Panc1 (cell line): ENCODE results near the gene PRPF40A. TPM values are rescaled to one million over a fixed set of nuclear protein-coding genes. Genes with fewer than 3 reads are reported as not detected.

ENCODE experiments used
- ATAC-seq: fragments of 200-7000 bp; cut with Tn5 transposase; 2 replicates; pipeline ENCODE4 v1.9.1; 2020; ENCODE audit warnings: mild to moderate bottlenecking, moderate library complexity
- BruUV-seq: library from RNA; stranded (reverse); fragments of 400-500 nt; replicated peaks from 2 replicates; lab custom pipeline; 2021; lab: Mats Ljungman, UMichigan
- CTCF ChIA-PET: fragments of 300-600 bp; sonication (Branson Sonifier 250); formaldehyde crosslinking; loops from one replicate; lab custom pipeline; 2022; ENCODE audit warnings: antibody characterized with exemption; lab: Charles Lee
- POLR2A ChIA-PET: fragments of 300-600 bp; sonication (Branson Sonifier 250); formaldehyde crosslinking; loops from one replicate; lab custom pipeline; 2022; ENCODE audit warnings: antibody characterized with exemption; lab: Charles Lee
- DNase-seq: peaks from one replicate; pipeline ENCODE4 v3.0.0-alpha.2; 2010; ENCODE audit warnings: low read depth, low spot score
- H3K27ac ChIP-seq: 2 replicates; pipeline ENCODE4 v1.5.1; 2011; ENCODE audit warnings: mild to moderate bottlenecking, low read length, inconsistent platforms
- H3K27me3 ChIP-seq: fragments of 200-500 bp; sonication (Bioruptor generic); 2 replicates; pipeline ENCODE4 v1.6.0; 2014; ENCODE audit warnings: low read length, inconsistent platforms; ENCODE audit not compliant: control insufficient read depth, insufficient read depth
- H3K36me3 ChIP-seq: fragments of 200-500 bp; sonication (Bioruptor generic); 2 replicates; pipeline ENCODE4 v1.5.1; 2014; ENCODE audit warnings: inconsistent platforms, mild to moderate bottlenecking, low read length, moderate library complexity; ENCODE audit not compliant: control insufficient read depth, insufficient read depth
- H3K4me1 ChIP-seq: 2 replicates; pipeline ENCODE4 v1.5.1; 2011; ENCODE audit warnings: inconsistent platforms, mild to moderate bottlenecking, low read length, moderate library complexity; ENCODE audit not compliant: control insufficient read depth, insufficient read depth
- H3K4me3 ChIP-seq, 2 experiments: 2 replicates each; pipeline ENCODE4 v1.5.1; 2011 to 2012; ENCODE audit warnings: low read depth in 2 of 2, low read length in 2 of 2, mild to moderate bottlenecking in 2 of 2, inconsistent platforms in 1 of 2, moderate library complexity in 1 of 2
- H3K9me3 ChIP-seq: fragments of 200-500 bp; sonication (Bioruptor generic); 2 replicates; pipeline ENCODE4 v1.5.1; 2014; ENCODE audit warnings: low read depth, mild to moderate bottlenecking, inconsistent platforms, low read length, moderate library complexity; ENCODE audit not compliant: control insufficient read depth, insufficient read depth
- CTCF ChIP-seq: fragments of 450-650 bp; IDR thresholded peaks from 2 replicates; pipeline ENCODE4 v1.5.1; 2017; ENCODE audit warnings: mild to moderate bottlenecking
- POLR2AphosphoS5 ChIP-seq: IDR thresholded peaks from 2 replicates; pipeline ENCODE4 v1.6.1; 2012; ENCODE audit warnings: mild to moderate bottlenecking, low read depth, low read length, moderate library complexity
- REST ChIP-seq, 2 experiments: IDR thresholded peaks; 2 replicates each; pipeline ENCODE4 v1.6.1; 2011 to 2012; ENCODE audit warnings: low read depth in 2 of 2, control low read depth in 1 of 2, low read length in 1 of 2, mild to moderate bottlenecking in 1 of 2, moderate library complexity in 1 of 2; ENCODE audit not compliant: insufficient read depth in 1 of 2
- SIN3A ChIP-seq: IDR thresholded peaks from 2 replicates; pipeline ENCODE4 v1.6.1; 2012; ENCODE audit warnings: low read depth, mild to moderate bottlenecking, low read length, moderate library complexity, borderline replicate concordance; ENCODE audit not compliant: insufficient read depth
- TCF7L2 ChIP-seq: IDR thresholded peaks from 2 replicates; pipeline ENCODE4 v1.6.1; 2011; ENCODE audit warnings: mild to moderate bottlenecking, low read depth, low read length, inconsistent platforms
- in situ Hi-C: cut with HindIII; loops from 2 replicates; pipeline ENCODE4 v1.10.0; 2016; ENCODE audit warnings: low sequenced_read_pairs, low pct_unique_long_range_greater_than_20kb
- intact Hi-C: fragments of 100-400 bp; cut with micrococcal nuclease; formaldehyde crosslinking; loops from one replicate; pipeline ENCODE4 v1.10.0; 2022; ENCODE audit not compliant: unreplicated experiment
- total RNA-seq: library from RNA; stranded (reverse); gene quantifications from one replicate; pipeline ENCODE4 v1.2.1, GENCODE V29; 2021; ENCODE audit not compliant: unreplicated experiment

PRPF40A gene
- total RNA-seq, 1 experiment from 2014 or later: 142 TPM

GRCh38 chr2:152623775-152624174, 93.5 kb downstream of the PRPF40A start:
- BruUV-seq: no TSS peak
- in situ Hi-C loops (no loop called here), intact Hi-C loops (no loop called here)
- Histone ChIP-seq H3K9me3 (no peaks in the 10 kb centered on the region), H3K36me3 (peaks cover 13% of the 10 kb centered on the region; the same call in 1 of the 2 replicates), H3K4me3 (no peak overlapping the region), H3K27ac (no peak overlapping the region), H3K4me1 (no peaks in the 10 kb centered on the region), H3K27me3 (no peaks in the 10 kb centered on the region)
- ChIA-PET CTCF (no interaction called here), POLR2A (no interaction called here)
- TF ChIP-seq POLR2AphosphoS5 (no peak), REST (IDR thresholded peaks at IDR 0.05; ENCODE audit: insufficient read depth in 1 of 2, low read depth in 2 of 2, low read length in 1 of 2) (no peak), CTCF (no peak), SIN3A (no peak), TCF7L2 (no peak)
- no peak for ATAC-seq
- DNase-seq: no peak

GRCh38 chr2:152623076-152623740, 94.1 kb downstream of the PRPF40A start:
- POLR2A ChIA-PET: no interaction called here
- H3K4me3 ChIP-seq: no peak overlapping the region
- H3K9me3 ChIP-seq: no peaks in the 10 kb centered on the region
- H3K4me1 ChIP-seq: no peaks in the 10 kb centered on the region
- BruUV-seq: no TSS peak
- no peaks in the 10 kb centered on the region for H3K27me3 ChIP-seq
- ATAC-seq (no peak), DNase-seq (no peak)
- intact Hi-C loops (no loop called here), in situ Hi-C loops (no loop called here)
- H3K36me3 ChIP-seq: peaks cover 12% of the 10 kb centered on the region; the same call in 1 of the 2 replicates
- TF ChIP-seq POLR2AphosphoS5 (no peak), CTCF (no peak), REST (IDR thresholded peaks at IDR 0.05; ENCODE audit: insufficient read depth in 1 of 2, low read depth in 2 of 2, low read length in 1 of 2) (no peak), SIN3A (no peak), TCF7L2 (no peak)
- CTCF ChIA-PET: no interaction called here
- H3K27ac ChIP-seq: no peak overlapping the region
